Measurements from ENCODE around the gene MCM9.
A peak's percentile ranks its signal among the peaks of the same experiment; 100 is the strongest.
"Not testable (repeated sequence)": the region's sequence is repeated elsewhere in the genome, so short reads cannot be mapped to it uniquely, and the experiment has no call there.

MCM9 gene

GRCh38 chr6:118893807-118894424 is 41.0 kb downstream of the MCM9 start, which contains the start of gene ASF1A:
Gene ASF1A, plus strand, starts transcription at chr6:118894152. Its CDS starts 262 bp downstream, at chr6:118894414.
- peak; percentile 43 to 98 (median 94) for DNase-seq

- peak in 18 of 51 donors; percentile 2 to 81 (median 46) for DNase-seq
These were observed 41.7 kb downstream of the MCM9 start for GRCh38 chr6:118893064-118893806.

GRCh38 chr6:118892355-118892991 is 42.5 kb downstream of the MCM9 start:
- peak in 1 of 51 donors; percentile 62 for DNase-seq

- no peak for DNase-seq
These were observed 43.8 kb downstream of the MCM9 start for GRCh38 chr6:118890997-118891790.

GRCh38 chr6:118889163-118889562 is 45.8 kb downstream of the MCM9 start:
- DNase-seq, result peak in 1 of 51 donors; percentile 27

GRCh38 chr6:118886641-118887040 is 48.3 kb downstream of the MCM9 start:
- no peak for DNase-seq

GRCh38 chr6:118882314-118882905 is 52.5 kb downstream of the MCM9 start:
- no peak for DNase-seq

- no peak for DNase-seq
These were observed 53.3 kb downstream of the MCM9 start for GRCh38 chr6:118881440-118882313.

GRCh38 chr6:118877806-118878205 is 57.2 kb downstream of the MCM9 start:
- no peak for DNase-seq

GRCh38 chr6:118876814-118877213 is 58.1 kb downstream of the MCM9 start:
- no peak for DNase-seq

- DNase-seq, result no peak
These were observed 58.8 kb downstream of the MCM9 start for GRCh38 chr6:118876198-118876597.

GRCh38 chr6:118875672-118876071 is 59.3 kb downstream of the MCM9 start:
- no peak for DNase-seq

- DNase-seq, result no peak
These were observed 61.7 kb downstream of the MCM9 start for GRCh38 chr6:118873239-118873638.

- no peak for DNase-seq
These were observed 62.2 kb downstream of the MCM9 start for GRCh38 chr6:118872726-118873125.

- DNase-seq, result no peak
These were observed 62.6 kb downstream of the MCM9 start for GRCh38 chr6:118872318-118872717.

- no peak for DNase-seq
These were observed 63.6 kb downstream of the MCM9 start for GRCh38 chr6:118871331-118871730.

GRCh38 chr6:118869894-118870589 is 64.9 kb downstream of the MCM9 start:
- DNase-seq, result no peak

- no peak for DNase-seq
These were observed 65.6 kb downstream of the MCM9 start for GRCh38 chr6:118869350-118869749.

- not testable (repeated sequence) for DNase-seq
These were observed 66.1 kb downstream of the MCM9 start for GRCh38 chr6:118868901-118869300.

- DNase-seq, result no peak
These were observed 67.8 kb downstream of the MCM9 start for GRCh38 chr6:118867181-118867580.

Measured in hypothalamus (tissue), 51 donors.